ENCODE measurements around the gene AOC3.
"Not testable (repeated sequence)": the region's sequence is repeated elsewhere in the genome, so short reads cannot be mapped to it uniquely, and the experiment has no call there.

Gene AOC3

GRCh38 chr17:42867694-42868261 is 16.8 kb downstream of the AOC3 start:
- DNase-seq = not testable (repeated sequence)

GRCh38 chr17:42868338-42868737 is 17.3 kb downstream of the AOC3 start:
- DNase-seq = no peak

- no peak for DNase-seq
Measured at GRCh38 chr17:42871647-42872046, 20.6 kb downstream of the AOC3 start.

- DNase-seq = no peak
Measured at GRCh38 chr17:42872251-42872965, 21.4 kb downstream of the AOC3 start.

- DNase-seq = no peak
Measured at GRCh38 chr17:42873315-42873714, 22.3 kb downstream of the AOC3 start.

- not testable (repeated sequence) for DNase-seq
Measured at GRCh38 chr17:42873932-42874695, 23.1 kb downstream of the AOC3 start.

GRCh38 chr17:42877037-42877436 is 26.0 kb downstream of the AOC3 start:
- DNase-seq = no peak

- no peak for DNase-seq
Measured at GRCh38 chr17:42878123-42878880, 27.3 kb downstream of the AOC3 start.

GRCh38 chr17:42878924-42879595 is 28.1 kb downstream of the AOC3 start:
- no peak for DNase-seq

- no peak for DNase-seq
Measured at GRCh38 chr17:42879596-42879985, 28.6 kb downstream of the AOC3 start.

GRCh38 chr17:42880776-42881310 is 29.8 kb downstream of the AOC3 start:
- DNase-seq = no peak

GRCh38 chr17:42881706-42882105 is 30.7 kb downstream of the AOC3 start:
- not testable (repeated sequence) for DNase-seq

- no peak for DNase-seq
Measured at GRCh38 chr17:42882166-42882565, 31.2 kb downstream of the AOC3 start.

GRCh38 chr17:42883802-42884558 is 33.0 kb downstream of the AOC3 start:
- no peak for DNase-seq

- DNase-seq = not testable (repeated sequence)
Measured at GRCh38 chr17:42885806-42886205, 34.8 kb downstream of the AOC3 start.

- DNase-seq = no peak
Measured at GRCh38 chr17:42886283-42887176, 35.5 kb downstream of the AOC3 start.

GRCh38 chr17:42889809-42890208 is 38.8 kb downstream of the AOC3 start:
- no peak for DNase-seq

- no peak for DNase-seq
Measured at GRCh38 chr17:42891539-42892152, 40.6 kb downstream of the AOC3 start.

- DNase-seq = no peak
Measured at GRCh38 chr17:42893359-42893758, 42.4 kb downstream of the AOC3 start.

Data from activated CD4-positive, alpha-beta T cell treated with anti-CD3 and anti-CD28 coated beads for 1 hour (primary cell).